ENCODE data around the gene STK32A. TPM values are rescaled to one million over a fixed set of nuclear protein-coding genes. Genes with fewer than 3 reads are reported as not detected.

The STK32A gene
- total RNA-seq, 4 donors from 2014 or later: 0.04 to 1.7 (median 0.80) TPM

GRCh38 chr5:147430628-147431027, 195.8 kb downstream of the STK32A start:
- no peaks in the 10 kb centered on the region for H3K36me3 ChIP-seq
- H3K4me3 ChIP-seq: no peak overlapping the region
- H3K9me3 ChIP-seq: no peaks in the 10 kb centered on the region
- no peaks in the 10 kb centered on the region for H3K27me3 ChIP-seq
- DNase-seq (no peak), ATAC-seq (no peak)
- peak overlapping the region in 2 of 4 donors; percentile 10 to 50 for H3K27ac ChIP-seq
- H3K4me1 ChIP-seq: peaks cover 50 to 62% of the 10 kb centered on the region in 2 donors
- intact Hi-C loops (cut with DNase I; ENCODE audit: low total_unique reads): no loop called here
- in situ Hi-C loops (cut with MboI; ENCODE audit: low sequenced_read_pairs in 4 of 4): no loop called here
- TF ChIP-seq CTCF (IDR thresholded peaks at IDR 0.05 in 4 of 5, conservative IDR thresholded peaks at IDR 0.05 in 1 of 5) (no peak), POLR2A (IDR thresholded peaks at IDR 0.05) (no peak)

- H3K4me1 ChIP-seq: peaks cover 47 to 66% of the 10 kb centered on the region in 2 donors
These were observed 196.8 kb downstream of the STK32A start for GRCh38 chr5:147431586-147431985.

GRCh38 chr5:147432323-147432722, 197.5 kb downstream of the STK32A start:
- DNase-seq (no peak), ATAC-seq (no peak)
- Histone ChIP-seq H3K36me3 (no peaks in the 10 kb centered on the region), H3K9me3 (no peaks in the 10 kb centered on the region), H3K27ac (peak overlapping the region in 1 of 4 donors; percentile 50), H3K4me3 (no peak overlapping the region), H3K4me1 (peaks cover 46 to 64% of the 10 kb centered on the region in 2 donors), H3K27me3 (no peaks in the 10 kb centered on the region)
- intact Hi-C loops (cut with DNase I; ENCODE audit: low total_unique reads): no loop called here
- in situ Hi-C loops (cut with MboI; ENCODE audit: low sequenced_read_pairs in 4 of 4): no loop called here
- TF ChIP-seq CTCF (IDR thresholded peaks at IDR 0.05 in 4 of 5, conservative IDR thresholded peaks at IDR 0.05 in 1 of 5): no peak
- no peak for TF ChIP-seq POLR2A (IDR thresholded peaks at IDR 0.05)

More at GRCh38 chr5:147431586-147431985, 196.8 kb downstream of the STK32A start:
- no peaks in the 10 kb centered on the region for H3K9me3 ChIP-seq
- H3K27me3 ChIP-seq: no peaks in the 10 kb centered on the region
- TF ChIP-seq POLR2A (IDR thresholded peaks at IDR 0.05) (no peak), CTCF (IDR thresholded peaks at IDR 0.05 in 4 of 5, conservative IDR thresholded peaks at IDR 0.05 in 1 of 5) (no peak)
- no peak for ATAC-seq
- intact Hi-C loops (cut with DNase I; ENCODE audit: low total_unique reads) (no loop called here), in situ Hi-C loops (cut with MboI; ENCODE audit: low sequenced_read_pairs in 4 of 4) (no loop called here)
- DNase-seq: no peak
- H3K27ac ChIP-seq: peak overlapping the region in 2 of 4 donors; percentile 18 to 50
- no peaks in the 10 kb centered on the region for H3K36me3 ChIP-seq
- H3K4me3 ChIP-seq: no peak overlapping the region

GRCh38 chr5:147434049-147434448, 199.2 kb downstream of the STK32A start:
- H3K27ac ChIP-seq: no peak overlapping the region
- no peaks in the 10 kb centered on the region for H3K9me3 ChIP-seq
- intact Hi-C loops (cut with DNase I; ENCODE audit: low total_unique reads) (no loop called here), in situ Hi-C loops (cut with MboI; ENCODE audit: low sequenced_read_pairs in 4 of 4) (no loop called here)
- no peaks in the 10 kb centered on the region for H3K36me3 ChIP-seq
- TF ChIP-seq POLR2A (IDR thresholded peaks at IDR 0.05) (no peak), CTCF (IDR thresholded peaks at IDR 0.05 in 4 of 5, conservative IDR thresholded peaks at IDR 0.05 in 1 of 5) (no peak)
- DNase-seq: no peak
- H3K27me3 ChIP-seq: no peaks in the 10 kb centered on the region
- ATAC-seq: no peak
- no peak overlapping the region for H3K4me3 ChIP-seq
- peaks cover 33 to 47% of the 10 kb centered on the region in 2 donors for H3K4me1 ChIP-seq

DNA sequence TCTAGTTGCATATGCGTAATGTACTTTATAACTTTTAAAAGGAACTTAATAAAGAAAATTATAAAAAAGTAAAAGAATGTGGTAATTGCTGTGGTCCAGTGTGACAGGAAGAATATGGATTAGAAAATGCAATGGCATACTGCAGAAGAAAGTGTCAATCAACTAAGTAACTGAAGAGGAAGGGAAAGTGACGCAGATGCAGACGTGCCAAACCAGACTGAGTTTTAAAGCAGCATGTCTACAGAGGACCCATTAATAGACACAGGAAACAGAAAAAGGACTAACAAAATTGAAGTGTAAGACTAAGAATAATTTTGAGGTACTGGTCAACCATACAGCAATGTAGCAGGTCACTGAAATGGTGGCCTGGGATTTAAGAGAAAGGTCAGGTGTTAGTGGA, 201.8 kb downstream of the STK32A start:
- Histone ChIP-seq H3K36me3 (no peaks in the 10 kb centered on the region), H3K27ac (peak overlapping the region in 1 of 4 donors; percentile 27), H3K9me3 (no peaks in the 10 kb centered on the region), H3K27me3 (no peaks in the 10 kb centered on the region), H3K4me3 (no peak overlapping the region), H3K4me1 (peaks cover 20 to 27% of the 10 kb centered on the region in 2 donors)
- TF ChIP-seq POLR2A (IDR thresholded peaks at IDR 0.05): no peak
- TF ChIP-seq CTCF (IDR thresholded peaks at IDR 0.05 in 4 of 5, conservative IDR thresholded peaks at IDR 0.05 in 1 of 5): no peak
- intact Hi-C loops (cut with DNase I; ENCODE audit: low total_unique reads) (no loop called here), in situ Hi-C loops (cut with MboI; ENCODE audit: low sequenced_read_pairs in 4 of 4) (no loop called here)
- ATAC-seq (no peak), DNase-seq (no peak)
